Stimulated activated memory B cell treated with anti-CD40 and anti-IgM and Interleukin-4, amounts not matched to agents 10 μg/mL and 1 μg/mL and 100 μg/mL, for 72 hours (primary cell): ENCODE data around the gene HNRNPH2.

ENCODE experiments used
- ATAC-seq: fragments of 150-1000 bp; cut with Tn5 transposase; 2 replicates; pipeline ENCODE4 v1.10.0; 2021
- H3K27ac Mint-ChIP-seq: one replicate; pipeline ENCODE4 v1.8.0; 2022; ENCODE audit warnings: mild to moderate bottlenecking, mixed read lengths
- H3K27me3 Mint-ChIP-seq: one replicate; pipeline ENCODE4 v1.8.0; 2022; ENCODE audit warnings: mixed read lengths
- H3K36me3 Mint-ChIP-seq: one replicate; pipeline ENCODE4 v1.8.0; 2022; ENCODE audit warnings: mixed read lengths
- H3K4me1 Mint-ChIP-seq: one replicate; pipeline ENCODE4 v1.8.0; 2022; ENCODE audit warnings: mixed read lengths
- H3K4me3 Mint-ChIP-seq: one replicate; pipeline ENCODE4 v1.8.0; 2022; ENCODE audit warnings: mild to moderate bottlenecking, moderate library complexity, mixed read lengths
- H3K9me3 Mint-ChIP-seq: one replicate; pipeline ENCODE4 v1.8.0; 2022; ENCODE audit warnings: mixed read lengths

The HNRNPH2 gene

DNA sequence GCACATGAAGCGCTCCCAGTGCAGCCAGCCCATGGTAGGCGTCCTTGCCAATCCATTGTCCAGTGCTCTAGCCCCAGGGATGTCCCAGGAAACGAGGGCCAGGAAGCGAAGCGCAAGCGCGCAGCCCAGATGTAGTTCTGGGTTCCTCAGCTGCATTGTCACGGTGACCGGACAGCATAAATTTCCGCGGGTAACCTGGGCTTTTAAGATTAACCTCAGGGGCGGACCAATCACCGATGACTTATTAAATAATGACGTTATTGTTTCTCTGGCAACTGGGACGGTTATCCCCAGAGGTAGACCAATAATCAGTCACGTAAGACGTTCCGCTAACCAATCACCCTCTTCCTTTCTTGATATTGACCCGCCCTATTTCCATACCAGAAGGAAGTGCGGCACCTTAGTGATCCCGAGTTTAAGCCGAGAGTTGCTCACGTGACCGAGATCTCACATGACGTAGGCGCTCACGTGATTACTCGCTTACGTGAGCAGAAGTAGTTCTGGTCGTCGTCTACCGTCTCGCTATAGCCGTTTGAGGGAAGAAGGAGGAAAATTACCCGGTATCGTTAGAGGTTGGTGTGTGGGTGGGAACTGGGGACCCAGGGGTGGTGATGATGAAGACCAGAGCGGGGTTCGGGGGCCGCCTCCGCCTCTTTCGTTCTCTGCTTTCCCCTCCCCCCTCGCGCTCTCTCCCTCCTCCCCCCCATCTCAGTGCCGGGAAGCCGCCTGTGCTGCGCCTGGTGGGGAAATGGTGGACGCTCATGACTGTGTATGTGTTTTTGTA is at the start of gene HNRNPH2, which contains the start of gene GLA:
Gene HNRNPH2 (plus strand): TSS at position 475 of the 784 bp plus-strand sequence. CDS start 3,767 bp downstream, outside the sequence.
Gene GLA (minus strand): TSS at position 178 of the 784 bp plus-strand sequence. CDS start 22 bp downstream, at position 156.
- peak within 1 kb of the TSS; percentile 95 for H3K4me3 Mint-ChIP-seq
- peaks cover 29% of the 10 kb centered on the region for H3K4me1 Mint-ChIP-seq
- H3K36me3 Mint-ChIP-seq: peaks cover 13% of the 10 kb centered on the region
- no peaks in the 10 kb centered on the region for H3K9me3 Mint-ChIP-seq
- peak; percentile 95 for ATAC-seq
- peak within 1 kb of the TSS; percentile 94 for H3K27ac Mint-ChIP-seq
- no peaks in the 10 kb centered on the region for H3K27me3 Mint-ChIP-seq

GRCh38 chrX:101359966-101360365 is 48.1 kb upstream of the HNRNPH2 start:
- peaks cover 14% of the 10 kb centered on the region for H3K4me1 Mint-ChIP-seq
- no peaks in the 10 kb centered on the region for H3K27me3 Mint-ChIP-seq
- no peaks in the 10 kb centered on the region for H3K9me3 Mint-ChIP-seq
- H3K4me3 Mint-ChIP-seq: no peak overlapping the region
- no peak for ATAC-seq
- no peak overlapping the region for H3K27ac Mint-ChIP-seq
- peaks cover 44% of the 10 kb centered on the region for H3K36me3 Mint-ChIP-seq

DNA sequence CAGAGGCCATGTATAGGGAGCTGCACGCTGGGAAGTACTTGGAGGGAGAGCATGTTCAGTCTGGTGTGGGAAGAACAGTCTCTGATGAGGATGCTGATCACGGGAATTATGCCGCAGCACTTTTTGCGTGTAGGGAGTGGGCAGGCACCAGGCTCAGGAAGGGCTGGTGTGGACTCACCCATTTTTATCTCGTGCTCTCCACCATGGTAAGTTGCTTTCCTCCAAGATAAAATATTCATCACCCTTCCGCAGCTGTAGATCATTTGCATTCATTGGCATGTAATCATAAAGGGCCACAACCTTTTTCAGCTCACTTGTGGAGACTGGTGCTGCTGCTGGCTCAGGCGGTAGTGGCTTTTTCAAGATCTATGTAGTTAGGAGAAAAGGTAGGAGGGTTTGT is 47.6 kb upstream of the HNRNPH2 start:
- Mint-ChIP-seq H3K27ac (no peak overlapping the region), H3K9me3 (no peaks in the 10 kb centered on the region), H3K27me3 (no peaks in the 10 kb centered on the region), H3K36me3 (peaks cover 40% of the 10 kb centered on the region), H3K4me1 (peaks cover 14% of the 10 kb centered on the region), H3K4me3 (no peak overlapping the region)
- ATAC-seq: no peak

GRCh38 chrX:101362116-101362515 is 45.9 kb upstream of the HNRNPH2 start:
- peaks cover 14% of the 10 kb centered on the region for H3K4me1 Mint-ChIP-seq
- H3K36me3 Mint-ChIP-seq: peaks cover 23% of the 10 kb centered on the region
- no peaks in the 10 kb centered on the region for H3K27me3 Mint-ChIP-seq
- H3K4me3 Mint-ChIP-seq: no peak overlapping the region
- no peak for ATAC-seq
- H3K9me3 Mint-ChIP-seq: no peaks in the 10 kb centered on the region
- H3K27ac Mint-ChIP-seq: no peak overlapping the region

GRCh38 chrX:101362757-101363156 is 45.3 kb upstream of the HNRNPH2 start:
- no peaks in the 10 kb centered on the region for H3K9me3 Mint-ChIP-seq
- H3K4me1 Mint-ChIP-seq: peaks cover 14% of the 10 kb centered on the region
- no peak overlapping the region for H3K27ac Mint-ChIP-seq
- no peak for ATAC-seq
- no peaks in the 10 kb centered on the region for H3K27me3 Mint-ChIP-seq
- H3K4me3 Mint-ChIP-seq: no peak overlapping the region
- H3K36me3 Mint-ChIP-seq: peaks cover 19% of the 10 kb centered on the region

- Mint-ChIP-seq H3K9me3 (no peaks in the 10 kb centered on the region), H3K4me1 (peaks cover 12% of the 10 kb centered on the region), H3K36me3 (peaks cover 13% of the 10 kb centered on the region), H3K27ac (no peak overlapping the region), H3K27me3 (no peaks in the 10 kb centered on the region), H3K4me3 (no peak overlapping the region)
- no peak for ATAC-seq
Measured at GRCh38 chrX:101365301-101365795, 42.7 kb upstream of the HNRNPH2 start.

GRCh38 chrX:101368800-101369199 is 39.2 kb upstream of the HNRNPH2 start:
- H3K27me3 Mint-ChIP-seq: no peaks in the 10 kb centered on the region
- no peaks in the 10 kb centered on the region for H3K9me3 Mint-ChIP-seq
- ATAC-seq: no peak
- peaks cover 26% of the 10 kb centered on the region for H3K4me1 Mint-ChIP-seq
- peaks cover 13% of the 10 kb centered on the region for H3K36me3 Mint-ChIP-seq
- H3K27ac Mint-ChIP-seq: no peak overlapping the region
- no peak overlapping the region for H3K4me3 Mint-ChIP-seq

DNA sequence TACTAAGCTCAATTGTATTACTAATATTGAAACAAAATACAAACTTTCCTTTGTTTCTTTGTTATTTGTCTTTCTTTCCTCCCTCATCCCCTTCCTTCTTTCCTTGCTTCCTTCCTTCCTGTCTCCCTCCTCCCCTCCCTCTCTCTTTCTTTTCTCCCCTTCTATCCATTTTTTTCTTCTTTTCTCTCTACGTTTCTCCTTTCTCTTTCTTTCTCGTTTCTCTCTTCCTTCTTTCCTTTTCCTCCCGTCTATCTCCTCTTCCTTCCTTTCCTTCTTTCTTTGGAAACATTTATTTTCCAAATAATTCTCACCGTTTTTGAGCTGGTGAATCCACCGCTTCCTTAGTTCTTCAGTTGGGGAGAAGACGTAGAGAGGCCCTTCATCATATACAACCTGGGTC is 38.3 kb upstream of the HNRNPH2 start:
- no peak overlapping the region for H3K4me3 Mint-ChIP-seq
- no peaks in the 10 kb centered on the region for H3K9me3 Mint-ChIP-seq
- peaks cover 26% of the 10 kb centered on the region for H3K4me1 Mint-ChIP-seq
- H3K36me3 Mint-ChIP-seq: peaks cover 18% of the 10 kb centered on the region
- no peaks in the 10 kb centered on the region for H3K27me3 Mint-ChIP-seq
- H3K27ac Mint-ChIP-seq: peak overlapping the region; percentile 86
- ATAC-seq: no peak

DNA sequence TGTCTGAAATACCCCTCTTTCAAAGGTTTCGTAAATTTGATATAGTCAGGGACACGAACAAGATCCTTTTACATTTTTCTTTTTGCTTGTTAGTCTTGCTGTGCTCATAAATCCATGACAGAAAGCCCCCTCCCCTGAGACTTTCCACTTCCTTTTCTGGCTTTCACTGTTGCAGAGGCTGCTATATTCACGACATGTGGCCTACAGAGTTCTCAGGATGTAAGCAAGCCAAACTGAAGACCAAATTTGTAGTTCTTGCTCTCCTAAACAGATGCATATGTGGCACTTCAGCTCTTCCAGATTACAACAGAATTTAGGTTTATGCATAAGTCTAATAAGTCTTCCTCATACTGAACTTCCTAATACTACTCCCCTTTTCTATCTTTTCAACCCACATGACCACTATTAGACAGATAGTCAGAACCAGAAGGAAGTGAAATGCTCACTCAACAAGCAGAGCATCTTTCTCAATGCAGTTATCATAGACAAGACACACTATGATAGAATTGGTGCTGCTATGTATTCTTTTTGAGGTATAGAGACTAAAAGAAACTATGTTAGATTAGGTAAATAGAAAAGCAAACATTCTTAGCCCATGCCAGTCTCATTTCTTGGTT is 37.0 kb upstream of the HNRNPH2 start:
- Mint-ChIP-seq H3K9me3 (no peaks in the 10 kb centered on the region), H3K27ac (peak overlapping the region; percentile 59), H3K4me1 (peaks cover 32% of the 10 kb centered on the region), H3K27me3 (no peaks in the 10 kb centered on the region), H3K4me3 (peak overlapping the region; percentile 13), H3K36me3 (peaks cover 27% of the 10 kb centered on the region)
- peak; percentile 73 for ATAC-seq

DNA sequence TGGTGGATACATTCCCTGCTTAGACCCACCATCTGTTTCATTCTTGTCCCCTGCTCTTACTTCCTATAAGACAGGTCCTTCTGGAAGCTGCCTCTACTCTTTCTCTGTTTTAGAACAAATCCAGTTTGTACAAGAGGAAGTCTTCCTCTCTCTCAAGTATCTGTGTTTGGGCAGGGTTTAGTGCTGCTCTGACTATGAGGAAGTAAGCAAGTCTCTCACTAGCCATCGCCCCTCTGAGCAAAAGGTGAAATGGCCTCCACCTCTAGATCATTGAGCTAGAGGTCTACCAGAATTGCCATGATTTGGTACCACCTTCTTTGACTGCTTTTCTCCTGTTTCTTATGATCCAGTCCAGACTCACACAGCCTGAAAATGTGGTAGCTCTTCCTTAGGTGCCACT is 30.5 kb upstream of the HNRNPH2 start:
- peaks cover 21% of the 10 kb centered on the region for H3K36me3 Mint-ChIP-seq
- H3K27ac Mint-ChIP-seq: peak overlapping the region; percentile 35
- no peak overlapping the region for H3K4me3 Mint-ChIP-seq
- peak; percentile 61 for ATAC-seq
- H3K9me3 Mint-ChIP-seq: no peaks in the 10 kb centered on the region
- no peaks in the 10 kb centered on the region for H3K27me3 Mint-ChIP-seq
- peaks cover 24% of the 10 kb centered on the region for H3K4me1 Mint-ChIP-seq

GRCh38 chrX:101383679-101384205 is 24.3 kb upstream of the HNRNPH2 start:
- no peaks in the 10 kb centered on the region for H3K9me3 Mint-ChIP-seq
- peaks cover 25% of the 10 kb centered on the region for H3K4me1 Mint-ChIP-seq
- no peaks in the 10 kb centered on the region for H3K27me3 Mint-ChIP-seq
- peak; percentile 71 for ATAC-seq
- peak overlapping the region; percentile 96 for H3K27ac Mint-ChIP-seq
- peak overlapping the region; percentile 94 for H3K4me3 Mint-ChIP-seq
- peaks cover 16% of the 10 kb centered on the region for H3K36me3 Mint-ChIP-seq

GRCh38 chrX:101385026-101385684 is 22.9 kb upstream of the HNRNPH2 start:
- Mint-ChIP-seq H3K4me3 (peak overlapping the region; percentile 94), H3K27ac (peak overlapping the region; percentile 96)
- ATAC-seq: peak; percentile 29

GRCh38 chrX:101385795-101386541 is 22.1 kb upstream of the HNRNPH2 start, which contains the start of gene BTK:
TSS of gene BTK (minus strand) at chrX:101386191. CDS start at chrX:101375284, 10,907 bp downstream.
- Mint-ChIP-seq H3K4me1 (peaks cover 17% of the 10 kb centered on the region), H3K27me3 (no peaks in the 10 kb centered on the region), H3K27ac (peak within 1 kb of the TSS; percentile 96), H3K36me3 (peaks cover 10% of the 10 kb centered on the region), H3K4me3 (peak within 1 kb of the TSS; percentile 94), H3K9me3 (no peaks in the 10 kb centered on the region)
- peak; percentile 87 for ATAC-seq

More at GRCh38 chrX:101385026-101385684, 22.9 kb upstream of the HNRNPH2 start:
- no peaks in the 10 kb centered on the region for H3K27me3 Mint-ChIP-seq
- no peaks in the 10 kb centered on the region for H3K9me3 Mint-ChIP-seq
- peaks cover 17% of the 10 kb centered on the region for H3K4me1 Mint-ChIP-seq
- peaks cover 10% of the 10 kb centered on the region for H3K36me3 Mint-ChIP-seq

GRCh38 chrX:101386542-101386885 is 21.5 kb upstream of the HNRNPH2 start:
- Mint-ChIP-seq H3K4me1 (peaks cover 18% of the 10 kb centered on the region), H3K27ac (peak overlapping the region; percentile 96), H3K4me3 (peak overlapping the region; percentile 94), H3K27me3 (no peaks in the 10 kb centered on the region), H3K36me3 (peaks cover 12% of the 10 kb centered on the region), H3K9me3 (no peaks in the 10 kb centered on the region)
- ATAC-seq: no peak
